Mesenchymal stem cell (in vitro differentiated cells and primary cell): Measurements from ENCODE around the gene SELL.

ENCODE experiments used
- DNase-seq: peaks from one replicate; pipeline ENCODE4 v3.0.0-alpha.2; 2013
- H2AFZ ChIP-seq: one replicate; pipeline ENCODE4 v1.6.1; 2013; ENCODE audit warnings: low read depth, mild to moderate bottlenecking, control low read depth, inconsistent platforms, low read length, moderate library complexity
- H2AK5ac ChIP-seq: 2 replicates; pipeline ENCODE4 v1.6.1; 2013; ENCODE audit warnings: low read length, moderate library complexity, mild to moderate bottlenecking, inconsistent platforms; ENCODE audit not compliant: severe bottlenecking
- H2BK120ac ChIP-seq: one replicate; pipeline ENCODE4 v1.6.1; 2013; ENCODE audit warnings: low read depth, mild to moderate bottlenecking, inconsistent platforms, low read length, moderate library complexity
- H2BK12ac ChIP-seq, 2 experiments: one replicate each; pipeline ENCODE4 v1.6.1; 2013; ENCODE audit warnings: inconsistent platforms in 2 of 2, low read length in 2 of 2, mild to moderate bottlenecking in 2 of 2, moderate library complexity in 2 of 2, control low read depth in 1 of 2
- H2BK15ac ChIP-seq: one replicate; pipeline ENCODE4 v1.6.1; 2013; ENCODE audit warnings: mild to moderate bottlenecking, low read depth, inconsistent platforms; ENCODE audit not compliant: poor library complexity, severe bottlenecking
- H2BK5ac ChIP-seq: 2 replicates; pipeline ENCODE4 v1.6.1; 2013; ENCODE audit warnings: low read depth, mild to moderate bottlenecking, low read length, control low read depth, inconsistent platforms; ENCODE audit not compliant: poor library complexity, severe bottlenecking
- H3K14ac ChIP-seq, 2 experiments: one replicate each; pipeline ENCODE4 v1.6.1; 2013; ENCODE audit warnings: inconsistent platforms in 2 of 2, low read length in 2 of 2, control low read depth in 1 of 2, mild to moderate bottlenecking in 1 of 2, moderate library complexity in 1 of 2
- H3K18ac ChIP-seq, 2 experiments: one replicate each; pipeline ENCODE4 v1.6.1; 2013; ENCODE audit warnings: inconsistent platforms in 2 of 2, low read length in 2 of 2, control low read depth in 1 of 2, low read depth in 1 of 2, mild to moderate bottlenecking in 1 of 2
- H3K23ac ChIP-seq, 2 experiments: one replicate each; pipeline ENCODE4 v1.6.1; 2013; ENCODE audit warnings: inconsistent platforms in 2 of 2, low read length in 2 of 2, mild to moderate bottlenecking in 2 of 2, moderate library complexity in 2 of 2, control low read depth in 1 of 2
- H3K27ac ChIP-seq: 2 replicates; pipeline ENCODE4 v1.5.1; 2013; ENCODE audit warnings: mild to moderate bottlenecking, moderate library complexity, low read length, control low read depth, inconsistent platforms; ENCODE audit not compliant: poor library complexity, severe bottlenecking
- H3K27me3 ChIP-seq, 2 experiments: 2 replicates each; pipeline versions ENCODE4 v1.6.1 to v1.7.0; 2013; ENCODE audit warnings: low read length in 2 of 2, mild to moderate bottlenecking in 2 of 2, moderate library complexity in 2 of 2, control low read depth in 1 of 2, inconsistent platforms in 1 of 2; ENCODE audit not compliant: control insufficient read depth in 1 of 2, insufficient read depth in 1 of 2
- H3K36me3 ChIP-seq, 2 experiments: 2 replicates each; pipeline versions ENCODE4 v1.6.1 to v1.7.0; 2013; ENCODE audit warnings: low read length in 2 of 2, control low read depth in 1 of 2, inconsistent platforms in 1 of 2, low read depth in 1 of 2, mild to moderate bottlenecking in 1 of 2; ENCODE audit not compliant: insufficient read depth in 2 of 2, control insufficient read depth in 1 of 2
- H3K4ac ChIP-seq, 2 experiments: one replicate each; pipeline ENCODE4 v1.6.1; 2013; ENCODE audit warnings: inconsistent platforms in 2 of 2, low read length in 2 of 2, mild to moderate bottlenecking in 2 of 2, moderate library complexity in 2 of 2, control low read depth in 1 of 2, low read depth in 1 of 2
- H3K4me1 ChIP-seq: 2 replicates; pipeline ENCODE4 v1.6.1; 2013; ENCODE audit warnings: low read depth, low read length, control low read depth; ENCODE audit not compliant: control insufficient read depth, insufficient read depth
- H3K4me2 ChIP-seq: 2 replicates; pipeline ENCODE4 v1.6.1; 2013; ENCODE audit warnings: low read length, mild to moderate bottlenecking, inconsistent platforms; ENCODE audit not compliant: poor library complexity, severe bottlenecking
- H3K4me3 ChIP-seq, 2 experiments: 2 replicates each; pipeline versions ENCODE4 v1.5.1 to v1.7.0; 2013; ENCODE audit warnings: low read length in 2 of 2, mild to moderate bottlenecking in 2 of 2, control low read depth in 1 of 2, low read depth in 1 of 2; ENCODE audit not compliant: insufficient read depth in 1 of 2
- H3K79me1 ChIP-seq: replicated peaks from 2 replicates; pipeline ENCODE4 v1.6.1; 2013; ENCODE audit warnings: mild to moderate bottlenecking, control low read depth, low read length, inconsistent platforms; ENCODE audit not compliant: poor library complexity, severe bottlenecking
- H3K9ac ChIP-seq: 2 replicates; pipeline ENCODE4 v1.7.0; 2013; ENCODE audit warnings: mild to moderate bottlenecking, low read length, moderate library complexity
- H3K9me3 ChIP-seq: 2 replicates; pipeline ENCODE4 v1.7.0; 2013; ENCODE audit warnings: mild to moderate bottlenecking, low read length; ENCODE audit not compliant: control insufficient read depth
- H4K8ac ChIP-seq: one replicate; pipeline ENCODE4 v1.6.1; 2013; ENCODE audit warnings: inconsistent platforms, mild to moderate bottlenecking, low read length, moderate library complexity
- H4K91ac ChIP-seq: one replicate; pipeline ENCODE4 v1.6.1; 2013; ENCODE audit warnings: mild to moderate bottlenecking, low read length, inconsistent platforms
- WGBS: methylation state at CpG from one replicate; pipeline ENCODE4 v1.1.7; 2013; ENCODE audit warnings: mixed read lengths; 5-methylcytosine and 5-hydroxymethylcytosine counted together

The SELL gene

GRCh38 chr1:169699707-169700106, 11.7 kb downstream of the SELL start:
- H3K9ac ChIP-seq: no peak overlapping the region
- no peaks in the 10 kb centered on the region for H3K36me3 ChIP-seq
- no peak overlapping the region for H3K4ac ChIP-seq
- no peaks in the 10 kb centered on the region for H3K4me1 ChIP-seq
- peaks cover 0 to 12% of the 10 kb centered on the region in 2 experiments for H3K27me3 ChIP-seq
- H2AFZ ChIP-seq: no peak overlapping the region
- no peak for DNase-seq
- no peak overlapping the region for H4K91ac ChIP-seq
- no peak overlapping the region for H3K23ac ChIP-seq
- no peak overlapping the region for H4K8ac ChIP-seq
- no peak overlapping the region for H2AK5ac ChIP-seq
- no CpG with 5 or more reads among the region's 3 CpGs for WGBS
- no peak overlapping the region for H2BK15ac ChIP-seq
- no peaks in the 10 kb centered on the region for H3K79me1 ChIP-seq
- H3K4me2 ChIP-seq: no peak overlapping the region
- no peak overlapping the region for H2BK12ac ChIP-seq
- H3K14ac ChIP-seq: no peak overlapping the region
- H2BK5ac ChIP-seq: no peak overlapping the region
- no peak overlapping the region for H2BK120ac ChIP-seq
- H3K9me3 ChIP-seq: no peaks in the 10 kb centered on the region
- no peak overlapping the region for H3K18ac ChIP-seq
- H3K27ac ChIP-seq: no peak overlapping the region
- H3K4me3 ChIP-seq: no peak overlapping the region

- H3K36me3 ChIP-seq: no peaks in the 10 kb centered on the region
- no peaks in the 10 kb centered on the region for H3K4me1 ChIP-seq
- H2BK15ac ChIP-seq: no peak overlapping the region
- H2AK5ac ChIP-seq: no peak overlapping the region
- no peak overlapping the region for H4K8ac ChIP-seq
- no peak overlapping the region for H3K4me3 ChIP-seq
- H3K14ac ChIP-seq: no peak overlapping the region
- H2BK5ac ChIP-seq: no peak overlapping the region
- no peak overlapping the region for H3K23ac ChIP-seq
- no peak overlapping the region for H3K9ac ChIP-seq
- no peaks in the 10 kb centered on the region for H3K79me1 ChIP-seq
- no peak overlapping the region for H2BK120ac ChIP-seq
- no peak overlapping the region for H3K4me2 ChIP-seq
- no peak overlapping the region for H3K18ac ChIP-seq
- peaks cover 0 to 12% of the 10 kb centered on the region in 2 experiments for H3K27me3 ChIP-seq
- no peak overlapping the region for H2BK12ac ChIP-seq
- no peak overlapping the region for H2AFZ ChIP-seq
- no peak overlapping the region for H4K91ac ChIP-seq
- no peak overlapping the region for H3K4ac ChIP-seq
- H3K9me3 ChIP-seq: no peaks in the 10 kb centered on the region
- WGBS: 92% methylated on average over 3 of the region's 3 CpGs
- no peak for DNase-seq
- H3K27ac ChIP-seq: no peak overlapping the region
These were observed 12.4 kb downstream of the SELL start for GRCh38 chr1:169698976-169699375.

- no peaks in the 10 kb centered on the region for H3K36me3 ChIP-seq
- H4K8ac ChIP-seq: no peak overlapping the region
- H3K18ac ChIP-seq: no peak overlapping the region
- H3K79me1 ChIP-seq: no peaks in the 10 kb centered on the region
- WGBS: 82% methylated on average over 1 of the region's 1 CpG
- no peak overlapping the region for H4K91ac ChIP-seq
- H2BK5ac ChIP-seq: no peak overlapping the region
- no peak overlapping the region for H2BK12ac ChIP-seq
- no peak overlapping the region for H3K9ac ChIP-seq
- no peak overlapping the region for H3K4me3 ChIP-seq
- DNase-seq: no peak
- no peak overlapping the region for H2AK5ac ChIP-seq
- H3K4ac ChIP-seq: no peak overlapping the region
- peaks cover 0 to 12% of the 10 kb centered on the region in 2 experiments for H3K27me3 ChIP-seq
- no peak overlapping the region for H3K4me2 ChIP-seq
- H3K14ac ChIP-seq: no peak overlapping the region
- no peak overlapping the region for H2BK120ac ChIP-seq
- H3K27ac ChIP-seq: no peak overlapping the region
- no peaks in the 10 kb centered on the region for H3K4me1 ChIP-seq
- no peaks in the 10 kb centered on the region for H3K9me3 ChIP-seq
- H2BK15ac ChIP-seq: no peak overlapping the region
- H2AFZ ChIP-seq: no peak overlapping the region
- no peak overlapping the region for H3K23ac ChIP-seq
These were observed 13.7 kb downstream of the SELL start for GRCh38 chr1:169697755-169698154.

GRCh38 chr1:169696273-169697100, 14.9 kb downstream of the SELL start:
- Histone ChIP-seq H3K36me3 (no peaks in the 10 kb centered on the region), H3K79me1 (no peaks in the 10 kb centered on the region), H3K23ac (no peak overlapping the region), H4K91ac (no peak overlapping the region), H3K4ac (no peak overlapping the region), H3K27me3 (peaks cover 0 to 7% of the 10 kb centered on the region in 2 experiments), H3K18ac (no peak overlapping the region), H3K4me1 (no peaks in the 10 kb centered on the region), H2BK15ac (no peak overlapping the region), H3K27ac (no peak overlapping the region), H4K8ac (no peak overlapping the region), H3K4me2 (no peak overlapping the region), H2AK5ac (no peak overlapping the region), H3K4me3 (no peak overlapping the region), H3K14ac (no peak overlapping the region), H2BK5ac (no peak overlapping the region), H3K9me3 (no peaks in the 10 kb centered on the region), H2BK120ac (no peak overlapping the region), H3K9ac (no peak overlapping the region), H2BK12ac (no peak overlapping the region), H2AFZ (no peak overlapping the region)
- 69% methylated on average over 2 of the region's 3 CpGs for WGBS
- DNase-seq: no peak
